GM19351 (cell line): ENCODE data around the gene UBL3.
A peak's percentile ranks its signal among the peaks of the same experiment; 100 is the strongest.

Experiments
- ATAC-seq: cut with Tn5 transposase; IDR thresholded peaks from one replicate; pipeline ENCODE4 v1.9.1; 2021; ENCODE audit warnings: mild to moderate bottlenecking, moderate library complexity; ENCODE audit not compliant: unreplicated experiment

UBL3 gene

GRCh38 chr13:29761160-29761559, 89.3 kb downstream of the UBL3 start:
- ATAC-seq, result no peak

- no peak for ATAC-seq
Observed at GRCh38 chr13:29760544-29760943, 89.9 kb downstream of the UBL3 start.

GRCh38 chr13:29758531-29759114, 91.8 kb downstream of the UBL3 start:
- ATAC-seq, result peak; percentile 84

GRCh38 chr13:29756506-29756905, 93.9 kb downstream of the UBL3 start:
- no peak for ATAC-seq

GRCh38 chr13:29754473-29754806, 96.0 kb downstream of the UBL3 start:
- no peak for ATAC-seq

GRCh38 chr13:29753618-29754472, 96.6 kb downstream of the UBL3 start:
- no peak for ATAC-seq

- ATAC-seq, result no peak
Observed at GRCh38 chr13:29752175-29752574, 98.2 kb downstream of the UBL3 start.

GRCh38 chr13:29750183-29750530, 100.3 kb downstream of the UBL3 start:
- ATAC-seq, result no peak

GRCh38 chr13:29749401-29750182, 100.8 kb downstream of the UBL3 start:
- ATAC-seq, result no peak

GRCh38 chr13:29748097-29748496, 102.3 kb downstream of the UBL3 start:
- ATAC-seq, result no peak

- no peak for ATAC-seq
Observed at GRCh38 chr13:29746148-29746677, 104.2 kb downstream of the UBL3 start.

- ATAC-seq, result no peak
Observed at GRCh38 chr13:29745704-29746103, 104.7 kb downstream of the UBL3 start.

- no peak for ATAC-seq
Observed at GRCh38 chr13:29743201-29743786, 107.1 kb downstream of the UBL3 start.

GRCh38 chr13:29740961-29741360, 109.5 kb downstream of the UBL3 start:
- ATAC-seq, result no peak

GRCh38 chr13:29737061-29737460, 113.4 kb downstream of the UBL3 start:
- no peak for ATAC-seq

GRCh38 chr13:29733147-29733611, 117.2 kb downstream of the UBL3 start:
- no peak for ATAC-seq

- no peak for ATAC-seq
Observed at GRCh38 chr13:29730253-29730652, 120.2 kb downstream of the UBL3 start.

- ATAC-seq, result no peak
Observed at GRCh38 chr13:29722415-29722814, 128.0 kb downstream of the UBL3 start.

- ATAC-seq, result no peak
Observed at GRCh38 chr13:29721766-29722165, 128.7 kb downstream of the UBL3 start.

GRCh38 chr13:29718694-29719093, 131.7 kb downstream of the UBL3 start:
- ATAC-seq, result no peak

- ATAC-seq, result peak; percentile 59
Observed at GRCh38 chr13:29716493-29716892, 133.9 kb downstream of the UBL3 start.
